ENCODE results near the gene HLA-DQA1.

Gene HLA-DQA1

DNA sequence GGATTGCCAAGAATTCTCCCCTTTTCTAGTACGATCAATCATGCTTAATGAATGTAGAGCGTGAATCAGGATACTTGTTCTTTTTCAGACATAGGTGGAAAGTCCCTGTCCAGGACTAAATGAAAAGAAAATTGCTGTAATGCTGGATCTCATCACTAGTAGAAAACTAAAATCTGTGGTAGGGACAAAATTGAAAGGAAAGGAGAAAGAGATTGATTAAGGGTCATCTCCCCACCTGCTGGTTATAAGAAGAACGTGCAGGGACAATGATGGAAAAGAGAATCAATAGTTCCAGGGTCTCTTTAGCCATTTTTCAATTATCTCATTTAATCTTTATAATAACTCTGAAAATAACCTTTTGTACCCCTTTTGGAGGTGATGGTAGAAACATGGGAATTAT is 28.8 kb upstream of the HLA-DQA1 start:
- H3K4me1 ChIP-seq (ENCODE audit: insufficient read depth, low read length), result no peaks in the 10 kb centered on the region; the same call in 1 of the 2 replicates
- no peaks in the 10 kb centered on the region for H3K27me3 ChIP-seq (ENCODE audit: insufficient read depth, low read length)
- no peak overlapping the region for H3K9ac ChIP-seq (ENCODE audit: low read depth, low read length)
- no peak overlapping the region for H3K4me3 ChIP-seq (ENCODE audit: low read length)
- no peaks in the 10 kb centered on the region for H3K9me3 ChIP-seq (ENCODE audit: insufficient read depth, low read depth, low read length)
- no peak overlapping the region for H3K27ac ChIP-seq (ENCODE audit: low read length)
- no peaks in the 10 kb centered on the region for H3K36me3 ChIP-seq (ENCODE audit: insufficient read depth, low read depth, low read length)

DNA sequence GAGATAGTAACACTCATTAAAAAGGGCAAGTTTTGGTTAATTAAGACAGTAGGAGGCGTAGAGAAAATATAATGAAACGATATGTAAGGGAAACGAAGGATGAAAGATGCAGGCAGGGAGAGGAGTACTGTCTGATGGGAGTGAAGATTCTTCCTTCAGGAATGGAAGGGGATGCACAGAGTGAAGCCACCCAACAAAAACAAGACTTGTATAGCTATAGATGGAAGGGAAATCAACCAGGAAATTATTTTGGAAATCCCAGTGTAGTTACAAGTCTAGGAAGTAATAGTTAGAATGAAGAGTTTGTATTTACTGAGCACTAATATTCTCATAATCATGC is 27.8 kb upstream of the HLA-DQA1 start:
- no peak overlapping the region for H3K4me3 ChIP-seq (ENCODE audit: low read length)
- no peaks in the 10 kb centered on the region for H3K9me3 ChIP-seq (ENCODE audit: insufficient read depth, low read depth, low read length)
- no peaks in the 10 kb centered on the region for H3K27me3 ChIP-seq (ENCODE audit: insufficient read depth, low read length)
- no peaks in the 10 kb centered on the region; the same call in 1 of the 2 replicates for H3K4me1 ChIP-seq (ENCODE audit: insufficient read depth, low read length)
- H3K36me3 ChIP-seq (ENCODE audit: insufficient read depth, low read depth, low read length), result no peaks in the 10 kb centered on the region
- no peak overlapping the region for H3K27ac ChIP-seq (ENCODE audit: low read length)
- H3K9ac ChIP-seq (ENCODE audit: low read depth, low read length), result peak overlapping the region; percentile 45; the same call in 1 of the 2 replicates

DNA sequence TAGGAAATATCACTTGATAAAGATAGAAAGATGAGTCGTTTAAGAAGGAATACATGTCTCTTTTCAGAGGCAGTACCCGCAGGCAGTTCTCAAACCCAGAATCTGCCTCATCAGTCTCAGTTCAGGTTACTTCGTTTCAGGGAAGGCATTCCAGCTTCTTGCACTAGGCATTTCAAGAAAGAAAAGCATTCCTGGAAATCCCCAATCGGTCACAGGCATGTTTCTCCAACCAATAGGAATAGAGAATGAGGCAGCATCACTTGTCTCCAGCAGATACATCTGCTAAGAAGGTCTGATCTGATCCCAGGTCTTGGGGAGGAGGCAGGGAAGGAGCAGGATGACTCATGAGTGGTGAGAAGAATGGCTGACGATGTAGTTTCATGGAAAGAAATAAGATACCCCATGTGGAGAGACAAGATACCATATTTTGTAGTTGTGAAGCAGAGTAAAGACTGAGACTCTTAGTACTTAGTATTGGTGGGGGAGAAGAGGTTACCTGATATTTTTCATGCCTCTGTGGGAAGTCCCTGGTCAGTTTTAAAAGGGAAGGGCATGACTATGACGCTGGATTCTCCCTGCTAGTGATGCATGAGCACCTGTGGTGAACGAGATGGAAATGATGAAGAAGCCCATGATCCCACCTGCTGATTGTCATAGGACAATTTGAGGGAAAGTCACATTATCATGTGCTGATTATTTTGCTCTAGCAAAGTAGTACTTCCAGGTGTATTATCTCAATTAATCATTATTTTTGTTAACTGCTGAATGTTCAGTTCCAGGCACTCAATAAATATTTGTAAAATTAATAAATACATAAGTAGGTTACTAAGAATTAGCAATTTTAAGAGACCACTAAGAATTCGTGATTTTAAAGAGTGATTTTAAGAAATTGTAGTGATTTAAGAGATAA is 27.2 kb upstream of the HLA-DQA1 start:
- H3K9ac ChIP-seq (ENCODE audit: low read depth, low read length), result peak overlapping the region; percentile 58; the same call in 1 of the 2 replicates
- H3K9me3 ChIP-seq (ENCODE audit: insufficient read depth, low read depth, low read length), result no peaks in the 10 kb centered on the region
- no peak overlapping the region for H3K27ac ChIP-seq (ENCODE audit: low read length)
- no peaks in the 10 kb centered on the region for H3K36me3 ChIP-seq (ENCODE audit: insufficient read depth, low read depth, low read length)
- no peaks in the 10 kb centered on the region; the same call in 1 of the 2 replicates for H3K4me1 ChIP-seq (ENCODE audit: insufficient read depth, low read length)
- H3K27me3 ChIP-seq (ENCODE audit: insufficient read depth, low read length), result no peaks in the 10 kb centered on the region
- H3K4me3 ChIP-seq (ENCODE audit: low read length), result peak overlapping the region; percentile 70

DNA sequence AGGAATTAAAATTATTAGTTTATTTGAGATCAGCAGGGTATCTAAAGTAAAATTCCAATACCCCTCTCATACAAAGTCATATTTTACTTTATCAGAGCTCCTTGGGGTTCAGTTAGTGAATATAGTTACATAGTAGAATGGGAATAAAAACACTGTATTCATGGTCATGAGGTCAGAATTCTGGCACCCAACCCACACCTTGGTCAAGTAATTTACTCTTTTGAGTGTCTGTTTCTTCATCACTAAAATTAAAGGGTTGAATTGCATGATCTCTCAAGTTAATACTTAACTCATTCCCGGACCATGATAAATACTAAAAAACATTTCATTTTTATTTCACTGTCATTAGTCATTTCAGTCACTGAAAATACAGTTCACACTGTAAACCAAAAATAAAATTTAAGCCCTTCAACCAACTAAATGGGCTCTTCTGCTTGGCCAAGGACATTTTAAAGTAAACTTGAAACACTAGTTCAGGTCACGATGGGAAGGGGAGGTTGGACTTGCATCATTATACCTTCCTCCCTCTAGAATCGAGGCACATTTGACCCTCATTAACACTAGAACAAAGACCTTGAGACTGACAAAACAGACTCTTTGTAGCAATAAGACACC is 26.4 kb upstream of the HLA-DQA1 start:
- Histone ChIP-seq H3K4me1 (ENCODE audit: insufficient read depth, low read length) (no peaks in the 10 kb centered on the region; the same call in 1 of the 2 replicates), H3K36me3 (ENCODE audit: insufficient read depth, low read depth, low read length) (no peaks in the 10 kb centered on the region), H3K9me3 (ENCODE audit: insufficient read depth, low read depth, low read length) (no peaks in the 10 kb centered on the region), H3K4me3 (ENCODE audit: low read length) (no peak overlapping the region), H3K9ac (ENCODE audit: low read depth, low read length) (no peak overlapping the region), H3K27me3 (ENCODE audit: insufficient read depth, low read length) (no peaks in the 10 kb centered on the region), H3K27ac (ENCODE audit: low read length) (no peak overlapping the region)

DNA sequence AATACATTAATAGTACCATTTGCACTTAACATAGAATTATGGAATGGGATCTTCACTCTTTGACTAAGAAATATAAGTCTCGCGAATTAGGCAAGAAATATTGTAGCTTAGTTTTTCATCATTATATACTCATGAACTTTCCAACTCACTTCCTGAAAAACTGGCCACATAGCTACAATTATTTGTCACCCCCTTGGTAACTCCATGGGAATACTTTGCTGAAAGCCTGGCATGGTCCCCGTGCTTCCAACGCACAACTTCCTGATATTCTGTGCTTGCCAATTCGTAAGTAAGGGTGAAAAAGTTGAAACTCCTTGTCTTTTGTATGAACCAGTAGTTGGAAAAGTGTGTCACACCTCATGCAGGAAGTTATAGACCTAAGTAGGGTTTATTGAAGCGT is 23.7 kb upstream of the HLA-DQA1 start:
- Histone ChIP-seq H3K4me3 (ENCODE audit: low read length) (no peak overlapping the region), H3K36me3 (ENCODE audit: insufficient read depth, low read depth, low read length) (no peaks in the 10 kb centered on the region)

DNA sequence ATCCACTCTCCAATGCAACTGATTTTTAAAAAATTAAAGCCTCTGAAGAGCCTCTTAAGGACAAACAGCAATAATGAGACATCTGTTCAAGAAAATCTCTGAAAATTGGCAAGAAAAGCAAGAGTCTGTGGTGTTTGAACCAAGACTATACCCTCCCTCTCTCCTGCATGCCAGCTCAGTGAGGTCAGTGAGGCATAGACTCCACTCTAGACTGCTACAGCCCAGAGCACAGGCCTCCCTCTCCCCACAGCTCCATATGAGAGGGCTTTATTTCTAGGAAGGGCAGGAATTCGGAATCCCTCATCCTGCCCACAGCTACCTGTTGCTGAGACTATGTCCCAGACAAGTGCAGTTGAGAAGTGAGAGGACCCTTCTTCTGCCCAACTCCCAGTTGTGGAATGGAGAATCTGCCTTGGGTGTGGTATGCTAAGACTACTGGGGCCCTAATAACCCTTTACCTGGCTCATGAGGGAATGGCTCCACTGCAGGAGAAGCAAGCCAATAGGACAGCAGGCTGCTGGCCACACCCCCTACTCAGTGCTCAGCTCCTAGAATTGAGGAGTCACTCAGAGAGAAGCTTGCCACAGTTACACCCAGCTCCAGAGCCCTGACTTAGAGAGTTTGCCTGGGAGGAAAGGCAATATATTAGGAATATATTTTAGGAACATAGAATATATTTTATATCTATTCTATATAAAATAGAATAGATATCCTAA is 22.7 kb upstream of the HLA-DQA1 start:
- Histone ChIP-seq H3K9ac (ENCODE audit: low read depth, low read length) (no peak overlapping the region), H3K4me1 (ENCODE audit: insufficient read depth, low read length) (no peaks in the 10 kb centered on the region; the same call in 1 of the 2 replicates), H3K4me3 (ENCODE audit: low read length) (no peak overlapping the region), H3K36me3 (ENCODE audit: insufficient read depth, low read depth, low read length) (no peaks in the 10 kb centered on the region), H3K27ac (ENCODE audit: low read length) (no peak overlapping the region), H3K27me3 (ENCODE audit: insufficient read depth, low read length) (no peaks in the 10 kb centered on the region), H3K9me3 (ENCODE audit: insufficient read depth, low read depth, low read length) (no peaks in the 10 kb centered on the region)

More for the DNA sequence above, 23.7 kb upstream of the HLA-DQA1 start:
- H3K27me3 ChIP-seq (ENCODE audit: insufficient read depth, low read length), result no peaks in the 10 kb centered on the region
- no peak overlapping the region for H3K9ac ChIP-seq (ENCODE audit: low read depth, low read length)
- no peaks in the 10 kb centered on the region; the same call in 1 of the 2 replicates for H3K4me1 ChIP-seq (ENCODE audit: insufficient read depth, low read length)
- H3K9me3 ChIP-seq (ENCODE audit: insufficient read depth, low read depth, low read length), result no peaks in the 10 kb centered on the region
- no peak overlapping the region for H3K27ac ChIP-seq (ENCODE audit: low read length)

DNA sequence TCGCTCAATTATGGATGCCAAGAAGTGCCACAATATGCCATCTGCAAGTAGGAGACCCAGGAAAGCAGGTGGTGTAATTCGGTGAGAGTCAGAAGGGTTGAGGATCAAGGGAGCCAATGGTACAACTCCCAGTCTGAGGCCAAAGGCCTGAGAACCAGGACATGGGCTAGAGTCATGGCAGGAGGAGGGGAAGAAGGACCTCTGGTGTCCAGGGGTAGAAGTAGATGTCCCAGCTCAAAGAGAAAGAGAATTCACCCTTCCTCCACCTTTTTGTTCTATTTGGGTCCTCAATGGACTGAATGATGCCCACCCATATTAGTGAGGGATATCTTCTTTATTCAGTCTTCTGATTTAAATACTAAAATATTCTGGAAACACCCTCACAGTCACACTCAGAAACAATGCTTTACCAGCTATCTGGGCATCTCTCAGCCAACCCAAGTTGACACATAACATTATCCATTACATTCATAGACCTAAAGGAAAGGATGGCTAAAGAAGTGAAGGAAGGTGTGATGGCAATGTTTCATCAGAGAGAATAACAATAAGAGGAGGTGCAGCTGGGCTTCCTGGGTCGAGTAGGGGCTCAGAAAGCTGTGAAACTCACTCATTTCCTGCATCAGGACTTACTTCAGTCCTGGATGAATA is 21.2 kb upstream of the HLA-DQA1 start:
- no peak overlapping the region for H3K4me3 ChIP-seq (ENCODE audit: low read length)
- H3K9ac ChIP-seq (ENCODE audit: low read depth, low read length), result no peak overlapping the region
- no peaks in the 10 kb centered on the region for H3K36me3 ChIP-seq (ENCODE audit: insufficient read depth, low read depth, low read length)
- no peaks in the 10 kb centered on the region for H3K4me1 ChIP-seq (ENCODE audit: insufficient read depth, low read length)
- no peak overlapping the region for H3K27ac ChIP-seq (ENCODE audit: low read length)
- H3K27me3 ChIP-seq (ENCODE audit: insufficient read depth, low read length), result no peaks in the 10 kb centered on the region
- H3K9me3 ChIP-seq (ENCODE audit: insufficient read depth, low read depth, low read length), result no peaks in the 10 kb centered on the region

DNA sequence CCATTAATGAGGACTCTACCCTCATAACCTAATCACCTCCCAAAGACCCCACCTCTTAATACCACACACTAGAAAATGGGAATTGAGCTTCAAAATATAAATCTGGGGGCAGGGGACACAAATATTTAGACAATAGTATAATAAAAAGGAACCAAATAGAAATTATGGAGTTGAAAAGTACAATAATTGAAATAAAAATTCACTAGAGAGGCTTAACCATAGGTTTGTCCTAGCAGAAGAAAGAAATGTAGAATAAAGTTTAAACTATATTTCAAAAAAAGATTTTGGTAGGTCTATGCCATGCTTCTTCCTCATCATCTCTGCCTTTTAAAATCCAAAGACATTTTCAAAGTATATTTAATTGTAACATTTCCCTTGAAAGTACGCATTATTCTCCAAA is 19.5 kb upstream of the HLA-DQA1 start:
- H3K4me3 ChIP-seq (ENCODE audit: low read length), result no peak overlapping the region
- H3K36me3 ChIP-seq (ENCODE audit: insufficient read depth, low read depth, low read length), result no peaks in the 10 kb centered on the region
- no peaks in the 10 kb centered on the region for H3K9me3 ChIP-seq (ENCODE audit: insufficient read depth, low read depth, low read length)
- no peak overlapping the region for H3K9ac ChIP-seq (ENCODE audit: low read depth, low read length)
- no peak overlapping the region for H3K27ac ChIP-seq (ENCODE audit: low read length)
- no peaks in the 10 kb centered on the region for H3K27me3 ChIP-seq (ENCODE audit: insufficient read depth, low read length)
- H3K4me1 ChIP-seq (ENCODE audit: insufficient read depth, low read length), result no peaks in the 10 kb centered on the region

DNA sequence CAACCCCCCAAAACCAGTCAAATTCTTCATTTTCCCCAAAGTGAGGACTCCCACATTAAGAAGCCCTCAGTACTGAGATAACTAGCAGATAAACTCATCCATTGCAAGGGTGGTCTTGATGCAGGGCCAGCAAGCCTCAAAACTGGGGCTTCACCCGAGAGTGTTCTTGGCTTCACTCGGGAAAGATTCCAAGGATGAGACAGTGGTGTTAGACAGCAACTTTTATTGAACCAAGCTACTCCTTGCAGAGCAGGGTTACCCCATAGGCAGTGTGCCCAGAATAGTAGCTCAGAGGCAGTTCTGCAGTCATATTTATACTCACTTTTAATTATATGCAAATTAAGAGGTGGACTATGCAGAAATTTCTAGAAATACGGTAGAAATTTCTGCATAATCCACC is 15.8 kb upstream of the HLA-DQA1 start:
- Histone ChIP-seq H3K27me3 (ENCODE audit: insufficient read depth, low read length) (no peaks in the 10 kb centered on the region), H3K36me3 (ENCODE audit: insufficient read depth, low read depth, low read length) (no peaks in the 10 kb centered on the region), H3K4me3 (ENCODE audit: low read length) (no peak overlapping the region), H3K9ac (ENCODE audit: low read depth, low read length) (no peak overlapping the region), H3K4me1 (ENCODE audit: insufficient read depth, low read length) (no peaks in the 10 kb centered on the region), H3K9me3 (ENCODE audit: insufficient read depth, low read depth, low read length) (no peaks in the 10 kb centered on the region), H3K27ac (ENCODE audit: low read length) (no peak overlapping the region)

DNA sequence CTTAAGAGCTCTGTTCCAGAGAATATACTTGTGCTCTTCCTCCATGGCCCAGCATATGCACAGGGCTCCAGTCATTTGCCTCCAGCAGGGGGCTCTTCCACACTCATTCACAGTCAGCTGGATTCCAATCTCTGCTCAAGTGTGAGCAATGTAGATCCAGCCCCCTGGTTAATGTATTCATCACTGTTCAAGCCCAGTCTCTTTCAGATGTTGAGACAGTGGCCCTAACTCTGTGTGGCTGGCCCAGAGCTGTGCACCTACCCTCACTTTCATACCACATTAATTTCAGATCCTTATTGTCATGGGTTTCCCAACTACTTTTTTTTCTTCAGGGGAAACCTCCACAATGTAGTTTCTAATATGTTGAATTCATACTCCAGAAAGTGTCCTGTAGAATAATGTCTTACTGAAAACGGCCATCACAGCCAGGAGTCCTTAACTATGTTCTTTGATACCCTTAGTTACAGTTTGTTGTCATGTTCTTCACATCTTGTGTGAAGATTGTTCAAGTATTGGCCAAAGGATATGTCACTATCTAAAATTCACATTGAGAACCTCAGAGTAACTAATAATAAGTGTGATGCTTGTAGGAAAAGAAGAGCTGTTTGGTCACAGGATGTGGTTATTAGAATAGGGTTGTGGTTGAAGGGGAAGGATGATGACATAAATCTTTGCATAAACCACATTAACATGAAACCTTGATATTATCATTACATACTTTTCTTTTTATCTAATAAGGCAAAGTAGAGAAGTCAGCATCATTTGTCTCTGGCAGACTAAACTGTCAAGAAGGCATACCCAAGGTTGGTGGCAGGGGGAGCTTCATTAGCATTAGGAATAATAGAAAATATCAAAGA is 14.4 kb upstream of the HLA-DQA1 start:
- Histone ChIP-seq H3K27me3 (ENCODE audit: insufficient read depth, low read length) (no peaks in the 10 kb centered on the region), H3K27ac (ENCODE audit: low read length) (no peak overlapping the region), H3K36me3 (ENCODE audit: insufficient read depth, low read depth, low read length) (no peaks in the 10 kb centered on the region), H3K4me1 (ENCODE audit: insufficient read depth, low read length) (no peaks in the 10 kb centered on the region), H3K9me3 (ENCODE audit: insufficient read depth, low read depth, low read length) (no peaks in the 10 kb centered on the region), H3K4me3 (ENCODE audit: low read length) (no peak overlapping the region), H3K9ac (ENCODE audit: low read depth, low read length) (no peak overlapping the region)

DNA sequence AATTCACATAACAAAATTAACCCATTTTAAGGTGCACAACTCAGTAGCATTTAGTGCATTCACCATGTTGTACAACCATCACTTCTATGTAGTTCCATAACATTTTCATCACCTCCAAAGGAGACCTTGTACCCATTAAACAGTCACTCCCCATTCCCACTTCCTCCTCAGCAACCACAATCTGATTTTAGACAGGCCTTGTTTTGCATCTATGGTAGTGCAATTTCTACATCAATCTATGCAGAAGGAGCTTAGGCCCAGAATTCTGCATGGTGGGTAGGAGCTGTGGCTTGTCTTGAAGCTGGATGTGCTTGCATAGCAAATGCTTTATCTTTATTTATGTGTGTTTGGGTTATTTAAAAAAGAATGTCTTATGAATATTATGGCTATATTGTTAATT is 13.5 kb upstream of the HLA-DQA1 start:
- H3K4me3 ChIP-seq (ENCODE audit: low read length), result no peak overlapping the region
- H3K4me1 ChIP-seq (ENCODE audit: insufficient read depth, low read length), result no peaks in the 10 kb centered on the region
- H3K9me3 ChIP-seq (ENCODE audit: insufficient read depth, low read depth, low read length), result no peaks in the 10 kb centered on the region
- H3K27ac ChIP-seq (ENCODE audit: low read length), result no peak overlapping the region
- H3K9ac ChIP-seq (ENCODE audit: low read depth, low read length), result no peak overlapping the region
- no peaks in the 10 kb centered on the region for H3K27me3 ChIP-seq (ENCODE audit: insufficient read depth, low read length)
- H3K36me3 ChIP-seq (ENCODE audit: insufficient read depth, low read depth, low read length), result no peaks in the 10 kb centered on the region

Data from iPS-20b (cell line).